Measurements from ENCODE around the gene RASA3. TPM values are rescaled to one million over a fixed set of nuclear protein-coding genes. Genes with fewer than 3 reads are reported as not detected.
A peak's percentile ranks its signal among the peaks of the same experiment; 100 is the strongest.

The RASA3 gene
- total and polyA plus RNA-seq, 2 of the 8 experiments (the other 6 are each of a cell fraction or from before 2014, with no cell fraction given) = 7.5 to 21.9 TPM

- Histone ChIP-seq H3K36me3 (ENCODE audit: control insufficient read depth in 2 of 4, insufficient read depth in 4 of 4, low read length in 3 of 4) (no peaks in the 10 kb centered on the region), H4K8ac (ENCODE audit: extremely low read depth, insufficient read depth, low read length) (peak overlapping the region; percentile 31), H2BK15ac (ENCODE audit: low read length) (no peak overlapping the region), H2AFZ (ENCODE audit: low read length) (no peak overlapping the region), H3K4ac (replicated peaks; ENCODE audit: insufficient read length, low read depth, low read length) (no peak overlapping the region), H3K56ac (replicated peaks; ENCODE audit: insufficient read length, low read depth, low read length) (no peak overlapping the region), H3K4me1 (replicated peaks in 1 of 4; ENCODE audit: control insufficient read depth in 3 of 4, insufficient read depth in 4 of 4, low read length in 3 of 4) (peaks cover 0 to 2% (median 0%) of the 10 kb centered on the region in 4 experiments; a peak in 1 of 7 replicates), H3K79me1 (ENCODE audit: low read depth, low read length) (no peaks in the 10 kb centered on the region; the same call in 1 of the 2 replicates), H2BK20ac (ENCODE audit: low read length) (no peak overlapping the region), H4K20me1 (replicated peaks in 1 of 2; ENCODE audit: control insufficient read depth in 1 of 2, insufficient read depth in 2 of 2, low read length in 2 of 2) (no peaks in the 10 kb centered on the region), H3K4me2 (ENCODE audit: insufficient read depth in 1 of 2, low read depth in 2 of 2, low read length in 2 of 2) (peak overlapping the region in 1 of 2 experiments; percentile 56; a peak in 1 of 4 replicates), H3K27me3 (replicated peaks in 1 of 4; ENCODE audit: control insufficient read depth in 3 of 4, extremely low read depth in 1 of 4, insufficient read depth in 3 of 4, low read length in 3 of 4) (no peaks in the 10 kb centered on the region), H2BK120ac (replicated peaks; ENCODE audit: low read depth, low read length) (no peak overlapping the region), H3K27ac (ENCODE audit: low read depth, low read length) (no peak overlapping the region), H3K18ac (ENCODE audit: extremely low read depth, low read length) (no peak overlapping the region; the same call in 1 of the 2 replicates), H3K23ac (ENCODE audit: insufficient read length) (no peak overlapping the region), H2AK5ac (ENCODE audit: low read depth, low read length) (no peak overlapping the region), H3K4me3 (ENCODE audit: extremely low read depth in 1 of 4, insufficient read depth in 2 of 4, low read depth in 3 of 4, low read length in 4 of 4) (peak overlapping the region in 1 of 4 experiments; percentile 48; a peak in 2 of 8 replicates), H2BK12ac (ENCODE audit: low read depth, low read length) (no peak overlapping the region), H4K5ac (ENCODE audit: insufficient read length, low read depth, low read length) (no peak overlapping the region), H3K9ac (replicated peaks in 1 of 4; ENCODE audit: extremely low read depth in 1 of 4, low read depth in 3 of 4, low read length in 3 of 4) (no peak overlapping the region), H3K14ac (ENCODE audit: insufficient read length) (no peak overlapping the region), H2BK5ac (ENCODE audit: low read depth, low read length) (no peak overlapping the region), H4K91ac (replicated peaks; ENCODE audit: insufficient read length, low read length) (no peak overlapping the region), H3K9me3 (ENCODE audit: insufficient read depth in 2 of 2, low read depth in 1 of 2, low read length in 1 of 2) (peaks cover 0 to 17% of the 10 kb centered on the region in 2 experiments; a peak in 1 of 4 replicates), H3K23me2 (ENCODE audit: low read depth, low read length) (no peaks in the 10 kb centered on the region), H3K79me2 (ENCODE audit: control insufficient read depth in 1 of 2, insufficient read depth in 2 of 2, low read length in 2 of 2) (no peaks in the 10 kb centered on the region)
- DNase-seq (ENCODE audit: low read depth in 1 of 2, low spot score in 2 of 2) (peak; percentile 27 to 85), FAIRE-seq (no peak)
- ChIA-PET POLR2A (ENCODE audit: partially characterized antibody) (no interaction called here), CTCF (ENCODE audit: partially characterized antibody) (no interaction called here)
- WGBS, 2 experiments (ENCODE audit: extremely low coverage in 1 of 2, insufficient coverage in 1 of 2, insufficient read length in 1 of 2, insufficient replicate concordance in 2 of 2, low coverage in 1 of 2, low lambda C conversion rate in 2 of 2, missing lambda C conversion rate in 1 of 2) = 54% methylated on average over 36 of the region's 42 CpGs; no CpG with 5 or more reads in 1 of the 2 experiments
- TF ChIP-seq EZH2 (IDR thresholded peaks at IDR 0.05; ENCODE audit: low read depth, low read length, severe bottlenecking) = no peak
- no peak for TF ChIP-seq SUZ12 (IDR thresholded peaks at IDR 0.05; ENCODE audit: low read length)
- TF ChIP-seq SP1 (IDR thresholded peaks at IDR 0.05; ENCODE audit: low read depth, low read length) = no peak
- TF ChIP-seq GTF2F1 (IDR thresholded peaks at IDR 0.05; ENCODE audit: borderline replicate concordance, low read depth, low read length) = no peak
- TF ChIP-seq ASH2L (IDR thresholded peaks at IDR 0.05; ENCODE audit: low read length) = no peak
- no peak for TF ChIP-seq ZNF274 (IDR thresholded peaks at IDR 0.05; ENCODE audit: borderline replicate concordance, extremely low read depth, low read length)
- TF ChIP-seq FOSL1 (IDR thresholded peaks at IDR 0.05; ENCODE audit: insufficient read depth, low read depth, low read length) = no peak
- no peak for TF ChIP-seq SP4 (IDR thresholded peaks at IDR 0.05; ENCODE audit: low read length)
- TF ChIP-seq SRF (IDR thresholded peaks at IDR 0.05; ENCODE audit: low read depth, low read length) = no peak
- TF ChIP-seq CTCF (IDR thresholded peaks at IDR 0.05; ENCODE audit: control extremely low read depth in 1 of 3, insufficient read depth in 1 of 3, low read depth in 1 of 3, low read length in 3 of 3) = peak in 2 of 3 experiments; percentile 84 to 85; a peak in 3 of 4 replicates
Observed at GRCh38 chr13:113951246-113951999, 181.0 kb downstream of the RASA3 start.
